Activated T-cell treated with anti-CD3 and anti-CD28 coated beads, Interleukin-2, amount 50 U/mL, for 4 hours (primary cell): ENCODE data around the gene BCAS4. TPM values are rescaled to one million over a fixed set of nuclear protein-coding genes. Genes with fewer than 3 reads are reported as not detected.

Experiments used
- ATAC-seq, 2 donors: fragments of 200-7000 bp; cut with Tn5 transposase; one replicate each; pipeline ENCODE4 v1.10.0; 2021
- DNase-seq: peaks from one replicate; pipeline ENCODE4 v3.0.0-alpha.2; 2020
- H3K27me3 Mint-ChIP-seq: one replicate; pipeline ENCODE4 v1.8.0; 2021; ENCODE audit warnings: low read depth, mixed read lengths
- H3K36me3 Mint-ChIP-seq: one replicate; pipeline ENCODE4 v1.8.0; 2022; ENCODE audit warnings: mixed read lengths; ENCODE audit not compliant: insufficient read depth
- H3K4me1 Mint-ChIP-seq: one replicate; pipeline ENCODE4 v1.8.0; 2021; ENCODE audit warnings: low read depth, mixed read lengths
- H3K4me3 Mint-ChIP-seq: one replicate; pipeline ENCODE4 v1.8.0; 2021; ENCODE audit warnings: mild to moderate bottlenecking, moderate library complexity, mixed read lengths
- H3K9me3 Mint-ChIP-seq: one replicate; pipeline ENCODE4 v1.8.0; 2021; ENCODE audit warnings: mixed read lengths
- total RNA-seq, 3 donors: library from RNA; stranded (reverse); gene quantifications; one replicate each; pipeline ENCODE4 v1.2.1, GENCODE V29; 2021

The BCAS4 gene, protein sequence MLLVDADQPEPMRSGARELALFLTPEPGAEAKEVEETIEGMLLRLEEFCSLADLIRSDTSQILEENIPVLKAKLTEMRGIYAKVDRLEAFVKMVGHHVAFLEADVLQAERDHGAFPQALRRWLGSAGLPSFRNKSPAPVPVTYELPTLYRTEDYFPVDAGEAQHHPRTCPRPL
- total RNA-seq: 10 to 100 TPM; 10.2 to 13.6 (median 12.7) TPM

- ATAC-seq: peak; percentile 87
- Mint-ChIP-seq H3K4me3 (peak within 1 kb of the TSS; percentile 86), H3K27me3 (no peaks in the 10 kb centered on the region), H3K36me3 (peaks cover 1% of the 10 kb centered on the region), H3K9me3 (no peaks in the 10 kb centered on the region), H3K4me1 (peaks cover 22% of the 10 kb centered on the region)
- peak; percentile 80 for DNase-seq
Measured at GRCh38 chr20:50794846-50795634, at the start of gene BCAS4. Gene BCAS4, plus strand, starts transcription at chr20:50795061. Its CDS starts 23 bp downstream, at chr20:50795084.

DNA sequence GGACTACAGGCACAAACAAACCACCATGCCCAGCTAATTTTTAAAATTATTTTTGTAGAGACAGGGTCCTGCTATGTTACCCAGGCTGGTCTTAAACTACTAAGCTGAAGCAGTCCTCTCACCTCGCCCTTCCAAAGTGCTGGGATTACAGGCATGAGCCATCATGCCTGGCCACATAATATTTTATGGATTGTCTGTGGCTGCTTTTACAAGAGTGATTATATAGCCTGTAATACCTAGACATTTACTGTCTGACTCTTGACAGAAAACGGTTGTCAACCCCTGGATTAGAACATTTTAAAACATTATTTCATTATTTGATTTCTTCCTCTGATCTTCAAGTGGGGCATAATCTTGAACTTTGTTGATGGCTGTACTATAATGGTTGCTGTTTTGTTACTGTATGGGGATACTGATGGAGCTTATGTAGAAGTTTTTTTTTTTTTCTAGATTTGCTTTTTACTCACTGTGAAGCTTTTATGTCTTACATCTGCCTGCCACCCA, 49.2 kb upstream of the BCAS4 start:
- peaks cover 27% of the 10 kb centered on the region for H3K4me1 Mint-ChIP-seq
- peaks cover 7% of the 10 kb centered on the region for H3K36me3 Mint-ChIP-seq
- H3K27me3 Mint-ChIP-seq: no peaks in the 10 kb centered on the region
- H3K4me3 Mint-ChIP-seq: no peak overlapping the region
- ATAC-seq: no peak
- DNase-seq: no peak
- H3K9me3 Mint-ChIP-seq: no peaks in the 10 kb centered on the region

- Mint-ChIP-seq H3K27me3 (no peaks in the 10 kb centered on the region), H3K4me3 (no peak overlapping the region), H3K9me3 (no peaks in the 10 kb centered on the region), H3K4me1 (peaks cover 26% of the 10 kb centered on the region), H3K36me3 (peaks cover 5% of the 10 kb centered on the region)
- DNase-seq: no peak
- ATAC-seq: peak; percentile 92
Measured at GRCh38 chr20:50746138-50746940, 48.5 kb upstream of the BCAS4 start.

- peaks cover 6% of the 10 kb centered on the region for H3K36me3 Mint-ChIP-seq
- peaks cover 26% of the 10 kb centered on the region for H3K4me1 Mint-ChIP-seq
- DNase-seq (no peak), ATAC-seq (no peak)
- no peak overlapping the region for H3K4me3 Mint-ChIP-seq
- H3K27me3 Mint-ChIP-seq: no peaks in the 10 kb centered on the region
- H3K9me3 Mint-ChIP-seq: no peaks in the 10 kb centered on the region
Measured at GRCh38 chr20:50747275-50747674, 47.6 kb upstream of the BCAS4 start.

DNA sequence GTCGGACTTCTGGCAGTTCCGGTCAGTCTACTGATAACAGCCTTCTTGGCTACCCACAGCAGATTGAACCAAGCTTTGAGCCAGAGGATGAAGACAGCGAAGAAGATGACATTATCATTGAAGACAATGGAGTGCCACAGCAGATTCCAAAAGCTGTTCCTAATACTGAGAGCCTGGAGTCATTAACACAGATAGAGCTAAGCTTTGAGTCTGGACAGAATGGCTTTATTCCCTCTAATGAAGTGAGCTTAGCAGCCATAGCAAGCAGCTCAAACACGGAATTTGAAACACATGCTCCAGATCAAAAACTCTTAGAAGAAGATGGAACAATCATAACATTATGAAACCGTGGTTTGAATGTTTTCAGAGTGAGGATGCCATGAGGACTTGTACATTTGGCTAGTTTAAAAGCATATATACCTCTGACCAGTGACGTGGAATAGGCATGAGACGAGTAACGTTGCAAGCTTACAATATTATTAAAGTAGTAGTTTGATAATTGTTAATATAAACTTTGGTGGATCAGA, 44.7 kb upstream of the BCAS4 start:
- H3K36me3 Mint-ChIP-seq: peaks cover 3% of the 10 kb centered on the region
- DNase-seq: no peak
- H3K4me1 Mint-ChIP-seq: peaks cover 24% of the 10 kb centered on the region
- no peak overlapping the region for H3K4me3 Mint-ChIP-seq
- no peaks in the 10 kb centered on the region for H3K27me3 Mint-ChIP-seq
- ATAC-seq: no peak
- no peaks in the 10 kb centered on the region for H3K9me3 Mint-ChIP-seq

DNA sequence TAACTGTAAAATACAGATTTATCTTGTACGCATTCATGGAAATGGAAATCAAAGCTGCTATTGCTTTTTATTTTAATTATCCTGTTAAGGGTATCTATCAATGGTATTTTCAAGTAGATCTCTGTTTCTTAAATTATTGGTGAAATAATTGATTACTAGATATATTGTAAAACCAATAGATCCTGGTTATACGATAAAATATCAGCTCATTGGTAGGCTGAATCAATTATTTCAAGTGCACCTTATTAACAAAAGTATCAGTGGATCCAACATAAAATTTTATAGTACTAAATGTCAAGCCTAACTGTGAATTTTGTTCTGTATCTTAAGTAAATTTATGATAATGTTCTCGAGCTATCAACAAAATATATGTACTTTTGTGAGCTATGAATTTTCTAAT, 41.7 kb upstream of the BCAS4 start:
- Mint-ChIP-seq H3K9me3 (no peaks in the 10 kb centered on the region), H3K36me3 (peaks cover 2% of the 10 kb centered on the region), H3K4me3 (no peak overlapping the region), H3K4me1 (no peaks in the 10 kb centered on the region), H3K27me3 (no peaks in the 10 kb centered on the region)
- DNase-seq (no peak), ATAC-seq (no peak)

DNA sequence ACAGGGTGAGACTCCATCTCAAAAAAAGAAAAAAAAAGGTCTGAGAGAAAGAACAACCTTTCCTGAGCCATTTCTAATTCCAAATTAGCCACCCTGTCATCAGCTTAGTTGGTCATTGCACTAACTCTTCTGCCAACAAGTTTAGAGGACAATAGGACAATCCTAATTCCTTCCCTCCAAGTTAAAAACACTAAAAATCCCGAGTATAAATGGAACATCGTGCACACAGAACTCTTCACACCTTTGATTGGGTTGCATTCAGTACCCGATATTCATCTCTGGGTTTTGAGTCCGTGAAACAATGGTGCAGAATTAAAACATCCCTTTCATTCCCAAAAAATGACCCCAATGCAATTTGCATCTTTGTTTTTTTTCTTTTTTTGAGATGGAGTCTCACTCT, 40.4 kb upstream of the BCAS4 start:
- Mint-ChIP-seq H3K27me3 (no peaks in the 10 kb centered on the region), H3K4me1 (no peaks in the 10 kb centered on the region), H3K36me3 (peaks cover 2% of the 10 kb centered on the region), H3K9me3 (no peaks in the 10 kb centered on the region), H3K4me3 (no peak overlapping the region)
- ATAC-seq (no peak), DNase-seq (no peak)

DNA sequence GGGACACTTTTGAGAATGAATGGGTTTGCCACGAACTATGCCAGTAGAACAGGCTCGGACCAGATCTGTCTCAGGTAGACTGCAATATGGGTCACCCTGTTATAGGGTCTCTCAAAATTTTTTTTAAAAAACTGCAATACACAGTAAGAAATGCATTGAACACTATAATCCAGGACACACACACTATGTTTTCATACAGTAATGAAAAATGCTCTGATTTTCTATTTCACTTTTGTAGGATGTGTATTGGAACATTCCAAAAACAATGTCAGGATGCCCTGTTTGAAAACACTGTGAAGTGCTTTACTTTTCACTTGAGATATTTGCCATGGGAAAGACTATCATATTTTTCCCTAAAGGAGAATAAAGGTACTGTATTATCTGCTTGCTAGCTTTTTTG, 38.4 kb upstream of the BCAS4 start:
- H3K4me3 Mint-ChIP-seq: no peak overlapping the region
- H3K27me3 Mint-ChIP-seq: no peaks in the 10 kb centered on the region
- DNase-seq (no peak), ATAC-seq (no peak)
- H3K4me1 Mint-ChIP-seq: no peaks in the 10 kb centered on the region
- H3K9me3 Mint-ChIP-seq: no peaks in the 10 kb centered on the region
- peaks cover 2% of the 10 kb centered on the region for H3K36me3 Mint-ChIP-seq

- H3K4me3 Mint-ChIP-seq: no peak overlapping the region
- H3K9me3 Mint-ChIP-seq: no peaks in the 10 kb centered on the region
Measured at GRCh38 chr20:50758469-50758868, 36.4 kb upstream of the BCAS4 start.

GRCh38 chr20:50758992-50759391, 35.9 kb upstream of the BCAS4 start:
- no peaks in the 10 kb centered on the region for H3K36me3 Mint-ChIP-seq
- no peaks in the 10 kb centered on the region for H3K27me3 Mint-ChIP-seq
- H3K4me3 Mint-ChIP-seq: no peak overlapping the region
- no peaks in the 10 kb centered on the region for H3K4me1 Mint-ChIP-seq
- H3K9me3 Mint-ChIP-seq: no peaks in the 10 kb centered on the region
- DNase-seq: no peak
- no peak for ATAC-seq

More at GRCh38 chr20:50758469-50758868, 36.4 kb upstream of the BCAS4 start:
- no peaks in the 10 kb centered on the region for H3K27me3 Mint-ChIP-seq
- ATAC-seq (no peak), DNase-seq (no peak)
- no peaks in the 10 kb centered on the region for H3K4me1 Mint-ChIP-seq
- H3K36me3 Mint-ChIP-seq: no peaks in the 10 kb centered on the region

GRCh38 chr20:50759678-50760077, 35.2 kb upstream of the BCAS4 start:
- no peaks in the 10 kb centered on the region for H3K4me1 Mint-ChIP-seq
- H3K4me3 Mint-ChIP-seq: no peak overlapping the region
- no peaks in the 10 kb centered on the region for H3K36me3 Mint-ChIP-seq
- ATAC-seq: no peak
- no peak for DNase-seq
- H3K27me3 Mint-ChIP-seq: no peaks in the 10 kb centered on the region
- no peaks in the 10 kb centered on the region for H3K9me3 Mint-ChIP-seq

DNA sequence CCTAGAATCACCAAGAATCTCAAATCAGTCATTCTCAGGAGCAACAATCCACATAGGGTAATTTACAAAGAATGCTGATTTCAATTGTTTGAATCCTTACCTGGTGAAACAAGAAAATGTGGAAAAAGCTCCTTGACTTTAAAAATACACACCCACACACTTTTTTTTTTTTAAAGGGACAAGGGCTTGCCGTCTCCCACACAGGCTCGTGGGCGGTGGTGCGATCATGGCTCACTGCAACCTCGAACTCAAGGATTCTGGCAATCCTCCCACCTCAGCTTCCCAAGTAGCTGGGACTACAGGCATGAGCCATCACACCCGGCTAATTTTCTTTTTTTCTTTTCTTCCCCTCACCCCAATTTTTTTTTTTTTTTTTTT, 32.8 kb upstream of the BCAS4 start:
- no peak overlapping the region for H3K4me3 Mint-ChIP-seq
- DNase-seq (no peak), ATAC-seq (no peak)
- H3K9me3 Mint-ChIP-seq: no peaks in the 10 kb centered on the region
- H3K36me3 Mint-ChIP-seq: no peaks in the 10 kb centered on the region
- no peaks in the 10 kb centered on the region for H3K27me3 Mint-ChIP-seq
- no peaks in the 10 kb centered on the region for H3K4me1 Mint-ChIP-seq

GRCh38 chr20:50762435-50763220, 32.2 kb upstream of the BCAS4 start:
- Mint-ChIP-seq H3K27me3 (peaks cover under 1% of the 10 kb centered on the region), H3K36me3 (no peaks in the 10 kb centered on the region), H3K4me1 (no peaks in the 10 kb centered on the region), H3K4me3 (no peak overlapping the region), H3K9me3 (no peaks in the 10 kb centered on the region)
- ATAC-seq: no peak
- no peak for DNase-seq
